Keratinocyte (primary cell): ENCODE results near the gene MTHFD2L. TPM values are rescaled to one million over a fixed set of nuclear protein-coding genes. Genes with fewer than 3 reads are reported as not detected.

ENCODE experiments used
- DNase-seq: peaks from one replicate; pipeline ENCODE4 v3.0.0-alpha.2; 2011; ENCODE audit warnings: low read depth, missing footprints, low spot score
- FAIRE-seq: peaks from 2 replicates; lab custom pipeline; 2011; peaks lifted over from hg19 to GRCh38; lab: Jason Lieb, UNC
- H2AFZ ChIP-seq: 2 replicates; pipeline ENCODE4 v1.6.0; 2012; ENCODE audit warnings: low read length, control low read depth, inconsistent platforms; ENCODE audit not compliant: control insufficient read depth
- H3K27ac ChIP-seq: 2 replicates; pipeline ENCODE4 v1.5.1; 2011; ENCODE audit warnings: low read length; ENCODE audit not compliant: control insufficient read depth, insufficient read depth
- H3K27me3 ChIP-seq: 3 replicates; pipeline ENCODE4 v1.6.0; 2011; ENCODE audit warnings: low read length; ENCODE audit not compliant: control insufficient read depth, insufficient read depth; ENCODE audit errors: extremely low read depth
- H3K36me3 ChIP-seq, 2 experiments: 2 replicates in 1 of 2; 3 replicates in 1 of 2; pipeline ENCODE4 v1.5.1; 2011; ENCODE audit warnings: low read length in 2 of 2, mild to moderate bottlenecking in 1 of 2; ENCODE audit not compliant: control insufficient read depth in 2 of 2, insufficient read depth in 2 of 2; ENCODE audit errors: extremely low read depth in 1 of 2
- H3K4me1 ChIP-seq: 3 replicates; pipeline ENCODE4 v1.5.1; 2011; ENCODE audit warnings: low read length; ENCODE audit not compliant: control insufficient read depth, insufficient read depth; ENCODE audit errors: extremely low read depth
- H3K4me2 ChIP-seq: 3 replicates; pipeline ENCODE4 v1.6.0; 2011; ENCODE audit warnings: low read depth, low read length; ENCODE audit not compliant: control insufficient read depth, insufficient read depth; ENCODE audit errors: extremely low read depth
- H3K4me3 ChIP-seq, 3 experiments: fragments of 200-600 bp in 1 of 3; sonication (generic) in 1 of 3; 2 replicates in 2 of 3; 3 replicates in 1 of 3; pipeline ENCODE4 v1.5.1; 2011 to 2016; ENCODE audit warnings: low read length in 3 of 3, mild to moderate bottlenecking in 3 of 3, control low read depth in 2 of 3, inconsistent platforms in 1 of 3, low read depth in 1 of 3, mixed read lengths in 1 of 3, mixed run types in 1 of 3, moderate library complexity in 1 of 3; ENCODE audit not compliant: control insufficient read depth in 2 of 3, insufficient read depth in 2 of 3; ENCODE audit errors: extremely low read depth in 1 of 3
- H3K79me2 ChIP-seq: 2 replicates; pipeline ENCODE4 v1.6.0; 2012; ENCODE audit warnings: low read length; ENCODE audit not compliant: control insufficient read depth, insufficient read depth
- H3K9ac ChIP-seq: 3 replicates; pipeline ENCODE4 v1.6.0; 2011; ENCODE audit warnings: low read length; ENCODE audit not compliant: control insufficient read depth, insufficient read depth; ENCODE audit errors: extremely low read depth
- H3K9me1 ChIP-seq: 3 replicates; pipeline ENCODE4 v1.6.0; 2011; ENCODE audit warnings: low read length; ENCODE audit not compliant: control insufficient read depth, insufficient read depth; ENCODE audit errors: extremely low read depth
- H3K9me3 ChIP-seq: 2 replicates; pipeline ENCODE4 v1.5.1; 2012; ENCODE audit warnings: low read depth, low read length; ENCODE audit not compliant: control insufficient read depth
- H4K20me1 ChIP-seq: 3 replicates; pipeline ENCODE4 v1.6.0; 2011; ENCODE audit warnings: low read length; ENCODE audit not compliant: control insufficient read depth, insufficient read depth; ENCODE audit errors: extremely low read depth
- EZH2 ChIP-seq: IDR thresholded peaks from one replicate; pipeline ENCODE4 v1.6.1; 2012; ENCODE audit warnings: inconsistent platforms, mild to moderate bottlenecking, low read length, moderate library complexity
- dilution Hi-C: fragments of 300-500 bp; cut with MboI; formaldehyde crosslinking; loops from one replicate; pipeline ENCODE4 v1.7.0; 2020; ENCODE audit warnings: low sequenced_read_pairs; ENCODE audit not compliant: extremely low pct_ligation_motif_present
- polyA plus RNA-seq, 5 experiments: library from polyadenylated mRNA; depleted of rRNA in 3 of 5; stranded (reverse) in 3 of 5; stranded (forward) in 1 of 5; unstranded in 1 of 5; fragments of >200 nt; gene quantifications; 1 replicate in 1 of 5; 2 replicates in 3 of 5; 3 replicates in 1 of 5; pipeline versions ENCODE4 v1.2.1 to v1.2.3, GENCODE V29; 2011 to 2012; ENCODE audit warnings: missing spikeins in 2 of 5, low read depth in 1 of 5, low replicate concordance in 1 of 5
- TF ChIP-seq, protein P1 (sequence below), 3 experiments: IDR thresholded peaks in 1 of 3; conservative IDR thresholded peaks in 1 of 3; optimal IDR thresholded peaks in 1 of 3; 2 replicates in 2 of 3; 3 replicates in 1 of 3; pipeline versions ENCODE3 to v1.5.1; 2011; ENCODE audit warnings: low read length in 3 of 3, mild to moderate bottlenecking in 3 of 3, moderate library complexity in 2 of 3, control low read depth in 1 of 3, inconsistent platforms in 1 of 3; ENCODE audit not compliant: insufficient read depth in 2 of 3; ENCODE audit errors: extremely low read depth in 1 of 3

The MTHFD2L gene
- polyA plus RNA-seq, 1 donor (not counting 4 experiments of a cell fraction or from before 2014, with no cell fraction given) = 30.4 TPM

GRCh38 chr4:74166818-74167217, 8.9 kb downstream of the MTHFD2L start:
- H3K27me3 ChIP-seq = no peaks in the 10 kb centered on the region
- no peaks in the 10 kb centered on the region for H3K4me1 ChIP-seq
- dilution Hi-C loops = no loop called here
- H3K27ac ChIP-seq = no peak overlapping the region
- DNase-seq (no peak), FAIRE-seq (no peak)
- H3K9ac ChIP-seq = no peak overlapping the region
- H2AFZ ChIP-seq = no peak overlapping the region
- H3K4me3 ChIP-seq = no peak overlapping the region
- no peaks in the 10 kb centered on the region for H3K79me2 ChIP-seq
- no peaks in the 10 kb centered on the region for H3K9me1 ChIP-seq
- no peaks in the 10 kb centered on the region for H4K20me1 ChIP-seq
- TF ChIP-seq, protein P1, sequence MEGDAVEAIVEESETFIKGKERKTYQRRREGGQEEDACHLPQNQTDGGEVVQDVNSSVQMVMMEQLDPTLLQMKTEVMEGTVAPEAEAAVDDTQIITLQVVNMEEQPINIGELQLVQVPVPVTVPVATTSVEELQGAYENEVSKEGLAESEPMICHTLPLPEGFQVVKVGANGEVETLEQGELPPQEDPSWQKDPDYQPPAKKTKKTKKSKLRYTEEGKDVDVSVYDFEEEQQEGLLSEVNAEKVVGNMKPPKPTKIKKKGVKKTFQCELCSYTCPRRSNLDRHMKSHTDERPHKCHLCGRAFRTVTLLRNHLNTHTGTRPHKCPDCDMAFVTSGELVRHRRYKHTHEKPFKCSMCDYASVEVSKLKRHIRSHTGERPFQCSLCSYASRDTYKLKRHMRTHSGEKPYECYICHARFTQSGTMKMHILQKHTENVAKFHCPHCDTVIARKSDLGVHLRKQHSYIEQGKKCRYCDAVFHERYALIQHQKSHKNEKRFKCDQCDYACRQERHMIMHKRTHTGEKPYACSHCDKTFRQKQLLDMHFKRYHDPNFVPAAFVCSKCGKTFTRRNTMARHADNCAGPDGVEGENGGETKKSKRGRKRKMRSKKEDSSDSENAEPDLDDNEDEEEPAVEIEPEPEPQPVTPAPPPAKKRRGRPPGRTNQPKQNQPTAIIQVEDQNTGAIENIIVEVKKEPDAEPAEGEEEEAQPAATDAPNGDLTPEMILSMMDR (optimal IDR thresholded peaks at IDR 0.05 in 1 of 3, IDR thresholded peaks at IDR 0.05 in 1 of 3, conservative IDR thresholded peaks at IDR 0.05 in 1 of 3; ENCODE audit: extremely low read depth in 1 of 3, insufficient read depth in 2 of 3, low read length in 3 of 3) = no peak
- TF ChIP-seq EZH2 = no peak
- no peak overlapping the region for H3K4me2 ChIP-seq
- H3K36me3 ChIP-seq = peaks cover 5 to 7% of the 10 kb centered on the region in 2 experiments
- H3K9me3 ChIP-seq = no peaks in the 10 kb centered on the region

DNA sequence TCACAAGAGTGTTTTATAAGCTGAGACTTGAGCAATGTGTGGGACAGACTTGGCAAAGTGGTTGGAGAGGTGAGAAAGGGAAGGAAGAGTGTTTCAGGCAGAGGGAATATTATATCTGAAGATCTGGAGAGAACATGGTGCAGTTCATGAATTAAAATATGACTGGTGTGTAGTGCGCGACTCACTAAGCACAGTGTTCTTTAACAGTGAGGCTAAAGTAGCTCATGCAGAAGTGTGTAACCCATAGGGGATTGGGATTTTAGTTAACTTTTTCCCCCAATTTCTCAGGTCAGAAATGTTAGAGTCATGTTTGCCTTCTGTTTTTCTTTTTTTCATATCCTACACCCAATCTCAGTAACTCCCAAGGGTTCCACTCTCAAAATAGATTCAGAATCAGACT, 9.7 kb downstream of the MTHFD2L start:
- TF ChIP-seq, protein P1 (optimal IDR thresholded peaks at IDR 0.05 in 1 of 3, IDR thresholded peaks at IDR 0.05 in 1 of 3, conservative IDR thresholded peaks at IDR 0.05 in 1 of 3; ENCODE audit: extremely low read depth in 1 of 3, insufficient read depth in 2 of 3, low read length in 3 of 3) = no peak
- no peak for TF ChIP-seq EZH2
- no peak for FAIRE-seq
- Histone ChIP-seq H3K4me2 (no peak overlapping the region), H4K20me1 (no peaks in the 10 kb centered on the region), H2AFZ (no peak overlapping the region), H3K36me3 (peaks cover under 1 to 7% of the 10 kb centered on the region in 2 experiments), H3K27me3 (no peaks in the 10 kb centered on the region), H3K4me1 (no peaks in the 10 kb centered on the region), H3K9ac (no peak overlapping the region), H3K9me1 (no peaks in the 10 kb centered on the region), H3K79me2 (no peaks in the 10 kb centered on the region), H3K4me3 (no peak overlapping the region), H3K9me3 (no peaks in the 10 kb centered on the region), H3K27ac (no peak overlapping the region)
- no peak for DNase-seq
- dilution Hi-C loops = no loop called here
